IMR-90 (cell line): ENCODE measurements around the gene PSMA2. TPM values are rescaled to one million over a fixed set of nuclear protein-coding genes. Genes with fewer than 3 reads are reported as not detected.

ENCODE experiments used
- ATAC-seq: fragments of 200-7000 bp; cut with Tn5 transposase; 2 replicates; pipeline ENCODE4 v1.9.1; 2020; ENCODE audit warnings: low read depth, mild to moderate bottlenecking, moderate library complexity
- BruUV-seq: library from RNA; stranded (reverse); fragments of 400-500 nt; replicated peaks from 2 replicates; lab custom pipeline; 2021; lab: Mats Ljungman, UMichigan
- CTCF ChIA-PET: fragments of 300-600 bp; formaldehyde crosslinking; extraction: SDS; loops from one replicate; lab custom pipeline; 2021; ENCODE audit warnings: antibody characterized with exemption; lab: Yijun Ruan, JAX
- POLR2A ChIA-PET: fragments of 300-600 bp; sonication (Branson Sonifier 250); formaldehyde crosslinking; loops from one replicate; lab custom pipeline; 2022; ENCODE audit warnings: antibody characterized with exemption; ENCODE audit not compliant: unreplicated experiment; lab: Charles Lee
- DNase-seq: peaks from one replicate; pipeline ENCODE4 v3.0.0; 2013
- H2AFZ ChIP-seq: replicated peaks from 2 replicates; pipeline ENCODE3; 2013; ENCODE audit warnings: low read length, mild to moderate bottlenecking; ENCODE audit not compliant: poor library complexity
- H2AK5ac ChIP-seq: 2 replicates; pipeline ENCODE4 v1.6.1; 2013; ENCODE audit warnings: low read depth, low read length, inconsistent platforms
- H2AK9ac ChIP-seq: replicated peaks from 2 replicates; pipeline ENCODE3; 2013; ENCODE audit warnings: mild to moderate bottlenecking, low read depth, low read length, moderate library complexity; ENCODE audit not compliant: poor library complexity
- H2BK120ac ChIP-seq: 2 replicates; pipeline ENCODE4 v1.6.1; 2013; ENCODE audit warnings: low read depth, low read length, inconsistent platforms
- H2BK15ac ChIP-seq: 3 replicates; pipeline ENCODE4 v1.6.1; 2013; ENCODE audit warnings: low read depth, low read length, inconsistent platforms
- H2BK20ac ChIP-seq: 2 replicates; pipeline ENCODE4 v1.6.1; 2013; ENCODE audit warnings: low read depth, mild to moderate bottlenecking, inconsistent platforms, low read length, moderate library complexity
- H2BK5ac ChIP-seq: 2 replicates; pipeline ENCODE4 v1.6.1; 2013; ENCODE audit warnings: mild to moderate bottlenecking, low read depth, low read length, inconsistent platforms; ENCODE audit not compliant: poor library complexity, severe bottlenecking
- H3K14ac ChIP-seq: replicated peaks from 2 replicates; pipeline ENCODE4 v1.6.1; 2013; ENCODE audit warnings: low read depth, low read length, inconsistent platforms
- H3K18ac ChIP-seq: 2 replicates; pipeline ENCODE4 v1.6.1; 2013; ENCODE audit warnings: low read depth, low read length, control low read depth
- H3K23ac ChIP-seq: 2 replicates; pipeline ENCODE4 v1.6.1; 2013; ENCODE audit warnings: low read depth, low read length, inconsistent platforms
- H3K27ac ChIP-seq: 2 replicates; pipeline ENCODE4 v1.5.1; 2013; ENCODE audit warnings: mild to moderate bottlenecking, control low read depth, low read length; ENCODE audit not compliant: insufficient read depth
- H3K27me3 ChIP-seq: 2 replicates; pipeline ENCODE4 v1.6.1; 2013; ENCODE audit warnings: low read length; ENCODE audit not compliant: control insufficient read depth, insufficient read depth
- H3K36me3 ChIP-seq: 2 replicates; pipeline ENCODE4 v1.6.1; 2013; ENCODE audit warnings: low read length, mixed read lengths; ENCODE audit not compliant: control insufficient read depth, insufficient read depth
- H3K4ac ChIP-seq: 2 replicates; pipeline ENCODE4 v1.6.1; 2013; ENCODE audit warnings: low read depth, low read length, inconsistent platforms
- H3K4me1 ChIP-seq: 2 replicates; pipeline ENCODE4 v1.6.1; 2013; ENCODE audit warnings: low read length, mixed read lengths; ENCODE audit not compliant: control insufficient read depth, insufficient read depth
- H3K4me2 ChIP-seq: 2 replicates; pipeline ENCODE4 v1.6.1; 2013; ENCODE audit warnings: low read depth, mild to moderate bottlenecking, control low read depth, low read length, moderate library complexity
- H3K4me3 ChIP-seq: 2 replicates; pipeline ENCODE4 v1.5.1; 2013; ENCODE audit warnings: low read depth, mild to moderate bottlenecking, control low read depth, low read length, moderate library complexity; ENCODE audit not compliant: insufficient read depth
- H3K56ac ChIP-seq: 2 replicates; pipeline ENCODE4 v1.6.1; 2013; ENCODE audit warnings: low read length, inconsistent platforms; ENCODE audit not compliant: insufficient read depth; ENCODE audit errors: extremely low read depth
- H3K79me1 ChIP-seq, 2 experiments: 2 replicates each; pipeline ENCODE4 v1.6.1; 2013; ENCODE audit warnings: low read length in 2 of 2, inconsistent platforms in 1 of 2, low read depth in 1 of 2
- H3K9ac ChIP-seq: 2 replicates; pipeline ENCODE4 v1.6.1; 2013; ENCODE audit warnings: low read depth, low read length, control low read depth
- H3K9me1 ChIP-seq: 2 replicates; pipeline ENCODE4 v1.6.1; 2013; ENCODE audit warnings: low read length, inconsistent platforms; ENCODE audit not compliant: insufficient read depth
- H3K9me3 ChIP-seq: 2 replicates; pipeline ENCODE4 v1.6.1; 2013; ENCODE audit warnings: low read length; ENCODE audit not compliant: control insufficient read depth, insufficient read depth
- H4K20me1 ChIP-seq: 2 replicates; pipeline ENCODE4 v1.6.1; 2013; ENCODE audit warnings: low read length, inconsistent platforms; ENCODE audit not compliant: insufficient read depth
- H4K5ac ChIP-seq: 2 replicates; pipeline ENCODE4 v1.6.1; 2013; ENCODE audit warnings: mild to moderate bottlenecking, low read depth, low read length, control low read depth
- H4K8ac ChIP-seq, 2 experiments: 2 replicates each; pipeline ENCODE4 v1.6.1; 2013; ENCODE audit warnings: low read depth in 2 of 2, low read length in 2 of 2, control low read depth in 1 of 2, inconsistent platforms in 1 of 2
- H4K91ac ChIP-seq: 2 replicates; pipeline ENCODE4 v1.6.1; 2013; ENCODE audit warnings: low read depth, low read length, inconsistent platforms; ENCODE audit not compliant: insufficient read depth
- BHLHE40 ChIP-seq: fragments of 150-350 bp; IDR thresholded peaks from 2 replicates; pipeline ENCODE4 v1.6.1; 2016; ENCODE audit warnings: mild to moderate bottlenecking, low read depth, low read length
- CEBPB ChIP-seq: IDR thresholded peaks from 2 replicates; pipeline ENCODE4 v1.6.1; 2012; ENCODE audit warnings: low read depth, low read length, improper control_type of control experiment
- CHD1 ChIP-seq: IDR thresholded peaks from 2 replicates; pipeline ENCODE4 v1.6.1; 2012; ENCODE audit warnings: low read depth, low read length, improper control_type of control experiment
- CTCF ChIP-seq: conservative IDR thresholded peaks from 2 replicates; pipeline ENCODE4 v1.5.1; 2012; ENCODE audit warnings: mild to moderate bottlenecking, low read depth, low read length, improper control_type of control experiment
- ELK1 ChIP-seq: fragments of 150-350 bp; IDR thresholded peaks from 2 replicates; pipeline ENCODE4 v1.6.1; 2016; ENCODE audit warnings: low read depth, mild to moderate bottlenecking, low read length, moderate library complexity, borderline replicate concordance
- FOS ChIP-seq: fragments of 150-350 bp; IDR thresholded peaks from 2 replicates; pipeline ENCODE4 v1.6.1; 2016; ENCODE audit warnings: low read depth, low read length
- MAFK ChIP-seq: IDR thresholded peaks from 2 replicates; pipeline ENCODE4 v1.6.1; 2012; ENCODE audit warnings: low read depth, low read length, improper control_type of control experiment
- MAZ ChIP-seq: IDR thresholded peaks from 2 replicates; pipeline ENCODE4 v1.6.1; 2012; ENCODE audit warnings: low read depth, mild to moderate bottlenecking, low read length, improper control_type of control experiment, moderate library complexity, borderline replicate concordance
- MXI1 ChIP-seq: IDR thresholded peaks from 2 replicates; pipeline ENCODE4 v1.6.1; 2012; ENCODE audit warnings: low read depth, mild to moderate bottlenecking, low read length, moderate library complexity, borderline replicate concordance
- NFE2L2 ChIP-seq: fragments of 150-350 bp; IDR thresholded peaks from 2 replicates; pipeline ENCODE4 v1.6.1; 2016; ENCODE audit warnings: low read depth, mild to moderate bottlenecking, low read length
- POLR2A ChIP-seq: IDR thresholded peaks from 2 replicates; pipeline ENCODE4 v1.6.1; 2012; ENCODE audit warnings: mild to moderate bottlenecking, low read depth, low read length
- RAD21 ChIP-seq: IDR thresholded peaks from 2 replicates; pipeline ENCODE4 v1.6.1; 2012; ENCODE audit warnings: low read length, improper control_type of control experiment
- RCOR1 ChIP-seq: IDR thresholded peaks from 2 replicates; pipeline ENCODE4 v1.6.1; 2012; ENCODE audit warnings: mild to moderate bottlenecking, low read length, improper control_type of control experiment; ENCODE audit not compliant: insufficient replicate concordance
- RFX5 ChIP-seq: IDR thresholded peaks from 2 replicates; pipeline ENCODE4 v1.8.0; 2012; ENCODE audit warnings: low read depth, mild to moderate bottlenecking, low read length, moderate library complexity
- SMC3 ChIP-seq: fragments of 150-350 bp; IDR thresholded peaks from 2 replicates; pipeline ENCODE4 v1.6.1; 2016; ENCODE audit warnings: low read depth, mild to moderate bottlenecking, antibody characterized with exemption, low read length, moderate library complexity
- USF2 ChIP-seq: fragments of 150-350 bp; IDR thresholded peaks from 2 replicates; pipeline ENCODE4 v1.6.1; 2017; ENCODE audit warnings: mild to moderate bottlenecking, antibody characterized with exemption, low read length, low read depth
- WGBS, 2 experiments: methylation state at CpG; one replicate each; pipeline versions ENCODE4 v1.1.5 to v1.1.7; 2013; ENCODE audit warnings: missing lambda C conversion rate in 2 of 2; ENCODE audit not compliant: insufficient read length in 1 of 2; ENCODE audit errors: extremely low coverage in 2 of 2; 5-methylcytosine and 5-hydroxymethylcytosine counted together
- dilution Hi-C: fragments of 300-500 bp; cut with HindIII; formaldehyde crosslinking; loops from one replicate; pipeline ENCODE4 v1.14.3; 2018; ENCODE audit warnings: low sequenced_read_pairs; ENCODE audit not compliant: unreplicated experiment
- in situ Hi-C: fragments of 300-500 bp; cut with MboI; formaldehyde crosslinking; loops from 3 replicates; pipeline ENCODE4 v1.14.3; 2019; ENCODE audit warnings: low sequenced_read_pairs, inconsistent platforms, mixed read lengths
- intact Hi-C: fragments of 100-400 bp; cut with micrococcal nuclease; formaldehyde crosslinking; loops from 2 replicates; pipeline ENCODE4 v1.10.0; 2022
- polyA plus RNA-seq, 3 experiments: library from polyadenylated mRNA; depleted of rRNA; stranded (reverse); fragments of >200 nt; gene quantifications; 2 replicates each; pipeline ENCODE4 v1.2.3, GENCODE V29; 2012; ENCODE audit warnings: low replicate concordance in 1 of 3
- total RNA-seq: library from RNA; depleted of rRNA; stranded (reverse); fragments of >200 nt; gene quantifications from 2 replicates; pipeline ENCODE4 v1.2.3, GENCODE V29; 2012

The PSMA2 gene
- total and polyA plus RNA-seq, 2 of the 4 experiments (the other 2 are of a cell fraction), result 106 to 138 TPM

GRCh38 chr7:42961170-42961569, 29.2 kb upstream of the PSMA2 start:
- no peak overlapping the region for H2BK15ac ChIP-seq
- no peak overlapping the region for H3K14ac ChIP-seq
- no peak overlapping the region for H4K91ac ChIP-seq
- H3K18ac ChIP-seq, result no peak overlapping the region
- no peaks in the 10 kb centered on the region for H3K9me3 ChIP-seq
- H2BK5ac ChIP-seq, result no peak overlapping the region
- H2AFZ ChIP-seq, result no peak overlapping the region
- H2AK9ac ChIP-seq, result no peak overlapping the region
- in situ Hi-C loops (no loop called here), intact Hi-C loops (no loop called here), dilution Hi-C loops (no loop called here)
- TF ChIP-seq MXI1 (no peak), FOS (no peak), CHD1 (no peak), CTCF (no peak), RFX5 (no peak), MAFK (no peak), USF2 (no peak), NFE2L2 (no peak), ELK1 (no peak), MAZ (no peak), RCOR1 (no peak), POLR2A (no peak), SMC3 (no peak), RAD21 (no peak), CEBPB (no peak), BHLHE40 (no peak)
- BruUV-seq, result no TSS peak
- no peaks in the 10 kb centered on the region for H4K20me1 ChIP-seq
- no peaks in the 10 kb centered on the region for H3K4me1 ChIP-seq
- peaks cover 7% of the 10 kb centered on the region for H3K27me3 ChIP-seq
- H3K4me2 ChIP-seq, result no peak overlapping the region
- H3K9ac ChIP-seq, result no peak overlapping the region
- no peaks in the 10 kb centered on the region for H3K36me3 ChIP-seq
- H2BK120ac ChIP-seq, result no peak overlapping the region
- DNase-seq, result no peak
- H2AK5ac ChIP-seq, result no peak overlapping the region
- H3K4me3 ChIP-seq, result no peak overlapping the region
- H3K27ac ChIP-seq, result no peak overlapping the region
- no peak overlapping the region for H4K5ac ChIP-seq
- H3K79me1 ChIP-seq, result no peaks in the 10 kb centered on the region
- no peak overlapping the region for H2BK20ac ChIP-seq
- no peak for ATAC-seq
- H3K4ac ChIP-seq, result no peak overlapping the region
- ChIA-PET CTCF (no interaction called here), POLR2A (no interaction called here)
- WGBS, 2 experiments, result no CpG with 5 or more reads among the region's 2 CpGs
- no peaks in the 10 kb centered on the region for H3K9me1 ChIP-seq
- H4K8ac ChIP-seq, result no peak overlapping the region
- H3K23ac ChIP-seq, result no peak overlapping the region
- no peak overlapping the region for H3K56ac ChIP-seq
